Transverse colon (tissue), 4 donors: Measurements from ENCODE around the gene PTPRN2. TPM values are rescaled to one million over a fixed set of nuclear protein-coding genes. Genes with fewer than 3 reads are reported as not detected.
A peak's percentile ranks its signal among the peaks of the same experiment; 100 is the strongest.

Experiments used
- DNase-seq: peaks from one replicate; pipeline ENCODE4 v3.0.0-alpha.2; 2019
- H3K27ac ChIP-seq, 4 donors: fragments of 200-600 bp; sonication (generic); 2 replicates each; pipeline ENCODE4 v1.5.1; 2016 to 2018; ENCODE audit warnings: inconsistent platforms in 4 of 4
- H3K27me3 ChIP-seq: fragments of 200-600 bp; sonication (generic); 2 replicates; pipeline ENCODE4 v1.5.1; 2017; ENCODE audit warnings: inconsistent platforms
- H3K36me3 ChIP-seq, 4 donors: fragments of 200-600 bp; sonication (generic); 2 replicates each; pipeline ENCODE4 v1.5.1; 2017 to 2019; ENCODE audit warnings: inconsistent platforms in 4 of 4
- H3K4me1 ChIP-seq, 4 donors: fragments of 200-600 bp; sonication (generic); 2 replicates each; pipeline ENCODE4 v1.5.1; 2017 to 2020; ENCODE audit warnings: inconsistent platforms in 4 of 4
- H3K4me3 ChIP-seq, 4 donors: fragments of 200-600 bp; sonication (generic); 1 replicate in 1 of 4; 2 replicates in 3 of 4; pipeline versions ENCODE4 v1.5.1 to v1.6.1; 2017 to 2019; ENCODE audit warnings: inconsistent platforms in 4 of 4
- H3K9me3 ChIP-seq, 2 donors: fragments of 200-600 bp; sonication (generic); 2 replicates each; pipeline ENCODE4 v1.5.1; 2017 to 2019; ENCODE audit warnings: inconsistent platforms in 2 of 2
- EP300 ChIP-seq: sonication (generic); formaldehyde crosslinking; IDR thresholded peaks from one replicate; pipeline ENCODE4 v1.6.1; 2017; ENCODE audit warnings: antibody characterized with exemption, low read depth
- POLR2A ChIP-seq: fragments of 450-650 bp; IDR thresholded peaks from one replicate; pipeline ENCODE4 v1.6.1; 2016; ENCODE audit warnings: antibody characterized with exemption, mild to moderate bottlenecking, moderate library complexity
- POLR2AphosphoS5 ChIP-seq, 3 donors: sonication (generic); formaldehyde crosslinking; IDR thresholded peaks; one replicate each; pipeline ENCODE4 v1.6.1; 2016; ENCODE audit warnings: antibody characterized with exemption in 3 of 3
- WGBS, 2 donors: methylation state at CpG; one replicate each; pipeline ENCODE4 v1.1.5; 2018; ENCODE audit warnings: low coverage in 1 of 2; 5-methylcytosine and 5-hydroxymethylcytosine counted together
- in situ Hi-C, 4 donors: fragments of 200-750 bp; cut with MboI; loops; one replicate each; pipeline versions ENCODE4 v1.15.0 to v1.15.1; 2017; ENCODE audit warnings: low sequenced_read_pairs in 3 of 4, low pct_ligation_motif_present in 1 of 4, low pct_unique_long_range_greater_than_20kb in 1 of 4
- intact Hi-C: fragments of 100-400 bp; cut with DNase I; formaldehyde crosslinking; loops from one replicate; pipeline ENCODE4 v1.15.1; 2023; ENCODE audit warnings: low total_unique reads
- total RNA-seq, 4 donors: library from RNA; depleted of rRNA; stranded (reverse); fragments of >200 nt; gene quantifications; one replicate each; pipeline ENCODE4 v1.1.0, GENCODE V29; 2016
- TF ChIP-seq, protein P1 (sequence below), 5 experiments: fragments of 200-600 bp in 3 of 5; fragments of 450-650 bp in 2 of 5; sonication (generic) in 3 of 5; IDR thresholded peaks; 1 replicate in 2 of 5; 2 replicates in 3 of 5; pipeline ENCODE4 v1.5.1; 2016 to 2017; ENCODE audit warnings: antibody characterized with exemption in 5 of 5, inconsistent platforms in 3 of 5, mild to moderate bottlenecking in 2 of 5, moderate library complexity in 1 of 5

The PTPRN2 gene
- total RNA-seq, 4 donors from 2014 or later: 15.4 to 31.1 (median 21.8) TPM

DNA sequence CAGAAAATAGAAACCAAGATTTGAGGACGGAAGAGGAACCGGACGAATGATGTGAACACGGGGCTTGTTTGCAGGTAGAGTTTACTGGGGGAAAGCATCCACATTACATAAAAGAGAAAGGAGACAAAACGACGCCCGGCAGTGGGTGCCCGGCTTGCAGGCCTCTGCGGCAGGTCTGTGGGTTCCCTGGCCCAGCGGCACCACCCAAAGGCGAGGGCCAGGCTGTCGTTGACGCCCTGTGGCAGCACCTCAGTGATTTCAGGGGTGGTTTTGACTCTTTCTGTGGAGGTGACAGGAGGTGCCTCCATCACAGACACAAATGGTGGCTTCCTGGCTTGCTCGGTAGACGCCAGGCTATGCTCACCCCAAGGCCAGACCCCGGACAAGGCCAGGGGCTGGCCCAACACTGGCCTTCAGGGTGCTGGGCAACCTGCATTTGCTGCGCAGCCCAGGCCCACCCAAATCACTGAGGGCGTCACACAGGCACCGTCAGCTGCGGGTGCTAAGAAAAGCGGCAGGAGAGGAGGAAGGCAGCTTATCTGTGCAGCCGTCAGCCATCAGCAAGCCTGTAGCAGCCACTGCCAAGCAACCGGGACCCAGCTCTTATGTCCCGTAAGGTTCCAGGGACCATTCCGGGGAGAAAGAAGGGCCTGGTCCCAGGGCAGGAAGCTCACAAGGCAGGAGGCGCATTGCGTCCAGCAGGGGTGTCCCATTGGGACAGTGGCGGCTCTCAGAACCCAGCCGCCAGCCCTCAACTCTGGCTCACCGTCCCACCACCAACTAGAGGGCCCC is 230.3 kb downstream of the PTPRN2 start:
- intact Hi-C loops: no loop called here
- Histone ChIP-seq H3K27me3 (peaks cover 3% of the 10 kb centered on the region), H3K4me3 (no peak overlapping the region), H3K27ac (no peak overlapping the region), H3K36me3 (no peaks in the 10 kb centered on the region), H3K4me1 (no peaks in the 10 kb centered on the region), H3K9me3 (no peaks in the 10 kb centered on the region)
- TF ChIP-seq, protein P1, sequence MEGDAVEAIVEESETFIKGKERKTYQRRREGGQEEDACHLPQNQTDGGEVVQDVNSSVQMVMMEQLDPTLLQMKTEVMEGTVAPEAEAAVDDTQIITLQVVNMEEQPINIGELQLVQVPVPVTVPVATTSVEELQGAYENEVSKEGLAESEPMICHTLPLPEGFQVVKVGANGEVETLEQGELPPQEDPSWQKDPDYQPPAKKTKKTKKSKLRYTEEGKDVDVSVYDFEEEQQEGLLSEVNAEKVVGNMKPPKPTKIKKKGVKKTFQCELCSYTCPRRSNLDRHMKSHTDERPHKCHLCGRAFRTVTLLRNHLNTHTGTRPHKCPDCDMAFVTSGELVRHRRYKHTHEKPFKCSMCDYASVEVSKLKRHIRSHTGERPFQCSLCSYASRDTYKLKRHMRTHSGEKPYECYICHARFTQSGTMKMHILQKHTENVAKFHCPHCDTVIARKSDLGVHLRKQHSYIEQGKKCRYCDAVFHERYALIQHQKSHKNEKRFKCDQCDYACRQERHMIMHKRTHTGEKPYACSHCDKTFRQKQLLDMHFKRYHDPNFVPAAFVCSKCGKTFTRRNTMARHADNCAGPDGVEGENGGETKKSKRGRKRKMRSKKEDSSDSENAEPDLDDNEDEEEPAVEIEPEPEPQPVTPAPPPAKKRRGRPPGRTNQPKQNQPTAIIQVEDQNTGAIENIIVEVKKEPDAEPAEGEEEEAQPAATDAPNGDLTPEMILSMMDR (IDR thresholded peaks at IDR 0.05): no peak
- TF ChIP-seq POLR2A (no peak), POLR2AphosphoS5 (IDR thresholded peaks at IDR 0.05) (no peak), EP300 (no peak)
- WGBS, 2 donors: 91 to 100% methylated on average over 2 to 30 of the region's 30 CpGs
- in situ Hi-C loops: no loop called here
- no peak for DNase-seq

DNA sequence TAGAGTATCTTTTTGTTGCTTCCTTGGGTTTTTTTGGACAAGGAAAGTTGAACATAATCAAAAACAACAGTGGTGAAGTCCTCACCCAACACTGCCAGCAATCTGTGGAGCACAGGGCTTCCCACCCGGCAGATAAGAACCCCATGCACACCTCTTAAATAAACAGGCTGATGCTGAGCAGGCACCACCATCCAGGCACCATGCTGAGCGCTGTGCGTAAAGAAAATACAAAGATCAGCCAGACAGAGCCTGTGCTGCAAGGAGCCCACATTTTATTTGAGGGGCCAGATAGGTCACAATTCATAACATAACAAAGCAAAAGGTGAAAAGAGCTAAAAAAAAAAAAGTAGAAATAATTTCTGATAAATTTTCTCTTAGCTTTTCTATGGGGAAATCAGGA is 231.2 kb downstream of the PTPRN2 start:
- no peak overlapping the region for H3K4me3 ChIP-seq
- no peak overlapping the region for H3K27ac ChIP-seq
- TF ChIP-seq, protein P1 (IDR thresholded peaks at IDR 0.05): no peak
- TF ChIP-seq EP300 (no peak), POLR2A (no peak), POLR2AphosphoS5 (IDR thresholded peaks at IDR 0.05) (no peak)
- no peak for DNase-seq
- intact Hi-C loops: no loop called here
- 66 to 80% methylated on average over 1 to 3 of the region's 3 CpGs for WGBS, 2 donors
- no peaks in the 10 kb centered on the region for H3K9me3 ChIP-seq
- peaks cover 3% of the 10 kb centered on the region for H3K27me3 ChIP-seq
- H3K36me3 ChIP-seq: no peaks in the 10 kb centered on the region
- in situ Hi-C loops: no loop called here
- no peaks in the 10 kb centered on the region for H3K4me1 ChIP-seq

DNA sequence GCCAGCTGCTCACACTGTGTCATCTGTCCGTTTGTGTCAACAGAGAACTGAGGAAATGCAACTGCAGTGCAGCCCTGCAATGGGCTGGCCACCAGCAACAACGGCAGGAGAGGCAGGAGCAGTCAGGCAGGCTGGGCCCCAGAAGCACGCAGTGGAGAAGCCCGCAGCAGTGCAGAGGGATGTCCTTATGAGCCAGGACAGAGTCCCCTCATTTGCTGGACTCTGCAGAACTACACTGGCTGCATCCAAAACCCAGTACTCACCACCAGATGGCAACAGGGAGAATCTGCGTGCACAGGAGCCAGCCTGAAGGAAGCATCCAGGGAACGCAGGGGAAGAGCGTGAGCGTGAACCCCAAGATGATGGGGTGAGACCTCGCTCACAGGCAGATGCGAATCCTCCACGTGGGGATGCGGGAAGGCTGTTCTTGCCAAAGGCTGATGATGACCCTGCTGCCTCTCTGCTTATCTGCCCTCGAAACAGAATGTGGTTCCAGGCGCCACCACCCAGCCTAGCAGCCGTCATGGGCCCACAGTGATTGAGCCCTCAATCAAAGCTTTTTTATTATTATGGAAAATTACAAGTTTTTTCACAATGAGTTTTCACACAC is 232.1 kb downstream of the PTPRN2 start:
- WGBS, 2 donors: 82% methylated on average over 15 of the region's 15 CpGs; no CpG with 5 or more reads in 1 of the 2 donors
- no peak for DNase-seq
- H3K27ac ChIP-seq: no peak overlapping the region
- intact Hi-C loops (no loop called here), in situ Hi-C loops (no loop called here)
- H3K4me1 ChIP-seq: no peaks in the 10 kb centered on the region
- H3K27me3 ChIP-seq: peaks cover 3% of the 10 kb centered on the region
- no peak overlapping the region for H3K4me3 ChIP-seq
- H3K36me3 ChIP-seq: no peaks in the 10 kb centered on the region
- H3K9me3 ChIP-seq: no peaks in the 10 kb centered on the region
- no peak for TF ChIP-seq POLR2A
- TF ChIP-seq, protein P1 (IDR thresholded peaks at IDR 0.05): peak in 1 of 5 experiments; percentile 15

DNA sequence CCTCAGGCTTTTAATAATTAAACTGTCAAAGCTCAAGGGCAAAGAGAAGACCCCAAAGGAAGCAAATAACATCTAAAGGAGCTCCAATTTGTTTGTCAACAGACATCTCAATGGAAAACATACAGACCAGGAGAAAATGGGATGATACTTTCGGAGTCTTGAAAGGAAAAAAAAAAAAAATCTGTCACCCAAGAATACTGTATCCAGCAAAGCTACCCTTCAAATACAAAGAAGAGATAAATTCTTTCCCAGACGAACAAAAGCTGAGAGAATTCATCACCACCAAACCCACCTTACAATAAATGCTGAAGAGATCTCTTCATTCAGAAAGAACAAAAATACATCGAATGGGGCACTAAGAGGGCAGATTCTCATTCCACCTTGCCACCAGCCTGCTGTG is 232.8 kb downstream of the PTPRN2 start:
- TF ChIP-seq EP300: no peak
- TF ChIP-seq POLR2AphosphoS5 (IDR thresholded peaks at IDR 0.05): no peak
- TF ChIP-seq POLR2A: no peak
- TF ChIP-seq, protein P1 (IDR thresholded peaks at IDR 0.05): no peak
- WGBS, 2 donors: 74 to 90% methylated on average over 2 to 3 of the region's 3 CpGs

More for the DNA sequence above, 232.8 kb downstream of the PTPRN2 start:
- no peak overlapping the region for H3K4me3 ChIP-seq
- H3K27me3 ChIP-seq: peaks cover 3% of the 10 kb centered on the region
- no peaks in the 10 kb centered on the region for H3K4me1 ChIP-seq
- in situ Hi-C loops: no loop called here
- H3K9me3 ChIP-seq: no peaks in the 10 kb centered on the region
- H3K27ac ChIP-seq: no peak overlapping the region
- DNase-seq: no peak
- intact Hi-C loops: no loop called here
- H3K36me3 ChIP-seq: no peaks in the 10 kb centered on the region
